Parathyroid adenoma (tissue), 2 donors: ENCODE results near the gene TNRC6C.
"Not testable (repeated sequence)": the region's sequence is repeated elsewhere in the genome, so short reads cannot be mapped to it uniquely, and the experiment has no call there.

Experiments used
- H2AFZ ChIP-seq: fragments of 300-600 bp; sonication (generic); one replicate; pipeline ENCODE4 v1.7.0; 2017; ENCODE audit warnings: antibody characterized with exemption, mild to moderate bottlenecking
- H3K27ac ChIP-seq: fragments of 300-600 bp; sonication (generic); one replicate; pipeline ENCODE4 v1.7.0; 2017
- H3K27me3 ChIP-seq: fragments of 300-600 bp; sonication (generic); one replicate; pipeline ENCODE4 v1.7.0; 2017; ENCODE audit warnings: low read length; ENCODE audit not compliant: control insufficient read depth, insufficient read depth
- H3K36me3 ChIP-seq: fragments of 300-600 bp; sonication (generic); one replicate; pipeline ENCODE4 v1.7.0; 2017; ENCODE audit warnings: low read length; ENCODE audit not compliant: control insufficient read depth, insufficient read depth
- H3K4me1 ChIP-seq: fragments of 300-600 bp; sonication (generic); one replicate; pipeline ENCODE4 v1.7.0; 2017; ENCODE audit warnings: control low read depth
- H3K4me2 ChIP-seq: fragments of 300-600 bp; sonication (generic); one replicate; pipeline ENCODE4 v1.7.0; 2017; ENCODE audit warnings: low read length
- H3K4me3 ChIP-seq: fragments of 300-600 bp; sonication (generic); one replicate; pipeline ENCODE4 v1.7.0; 2017; ENCODE audit warnings: low read depth, low read length
- H3K79me2 ChIP-seq: fragments of 300-600 bp; sonication (generic); one replicate; pipeline ENCODE4 v1.7.0; 2017; ENCODE audit warnings: control low read depth
- H3K9ac ChIP-seq: fragments of 300-600 bp; sonication (generic); one replicate; pipeline ENCODE4 v1.7.0; 2017; ENCODE audit warnings: mild to moderate bottlenecking
- H3K9me3 ChIP-seq: fragments of 300-600 bp; sonication (generic); one replicate; pipeline ENCODE4 v1.7.0; 2017; ENCODE audit warnings: low read length; ENCODE audit not compliant: control insufficient read depth
- CTCF ChIP-seq: fragments of 300-600 bp; sonication (generic); IDR thresholded peaks from one replicate; pipeline ENCODE4 v1.7.0; 2017; ENCODE audit warnings: antibody characterized with exemption, mild to moderate bottlenecking
- donor health status: primary hyperparathyroidism.

Gene TNRC6C

DNA sequence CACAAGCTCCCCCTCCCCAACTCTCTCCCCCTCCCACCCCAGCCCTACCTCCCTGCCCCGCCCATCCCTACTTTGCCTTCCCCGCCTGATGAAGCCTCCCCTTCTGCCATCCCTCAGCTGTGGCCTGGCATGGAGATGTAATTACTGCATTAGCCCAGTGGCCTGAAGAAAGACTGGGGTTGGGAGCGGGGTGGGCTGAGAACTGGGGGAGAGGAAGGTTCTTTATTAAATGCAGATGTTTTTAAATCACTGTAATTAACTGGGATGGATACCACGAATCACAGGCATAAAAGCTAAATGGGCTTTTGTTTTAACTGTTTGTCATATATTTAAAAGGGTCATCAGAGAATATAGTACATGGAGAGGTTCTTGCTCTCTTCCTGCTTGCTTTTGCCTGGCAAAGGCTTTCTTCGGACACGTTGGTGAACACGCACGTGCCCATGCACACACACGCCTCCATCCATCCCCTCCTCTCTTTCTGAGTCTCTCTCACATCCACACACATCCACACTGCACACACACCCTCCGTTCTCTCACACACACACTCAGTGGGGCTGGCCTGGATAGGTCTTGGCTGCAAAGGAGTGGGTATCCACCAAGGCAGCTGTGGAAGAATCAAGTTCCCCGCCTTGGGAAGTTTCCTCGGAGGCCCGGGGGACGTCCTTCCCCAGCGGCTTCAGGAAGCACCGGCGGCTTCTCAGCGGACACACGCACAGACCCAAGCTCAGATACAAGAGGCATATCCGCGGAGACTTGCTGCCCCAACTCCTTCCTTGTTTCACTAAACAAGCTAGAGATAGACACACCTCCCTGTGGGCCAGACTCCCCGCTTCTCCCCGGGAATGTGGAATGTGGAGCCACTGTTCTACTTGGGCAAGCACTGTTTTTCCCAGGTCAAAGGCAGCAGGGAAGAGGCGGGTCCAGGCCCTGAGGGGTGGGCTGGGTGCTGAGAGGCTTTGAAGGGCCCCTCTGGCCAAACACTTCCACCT lies 27.4 kb upstream of the TNRC6C start:
- no peaks in the 10 kb centered on the region for H3K36me3 ChIP-seq
- TF ChIP-seq CTCF, result no peak
- no peaks in the 10 kb centered on the region for H3K79me2 ChIP-seq
- H3K9me3 ChIP-seq, result no peaks in the 10 kb centered on the region
- no peak overlapping the region for H3K27ac ChIP-seq
- H3K4me3 ChIP-seq, result no peak overlapping the region
- H3K4me2 ChIP-seq, result no peak overlapping the region
- H3K27me3 ChIP-seq, result no peaks in the 10 kb centered on the region
- H2AFZ ChIP-seq, result no peak overlapping the region
- H3K4me1 ChIP-seq, result no peaks in the 10 kb centered on the region
- H3K9ac ChIP-seq, result no peak overlapping the region

DNA sequence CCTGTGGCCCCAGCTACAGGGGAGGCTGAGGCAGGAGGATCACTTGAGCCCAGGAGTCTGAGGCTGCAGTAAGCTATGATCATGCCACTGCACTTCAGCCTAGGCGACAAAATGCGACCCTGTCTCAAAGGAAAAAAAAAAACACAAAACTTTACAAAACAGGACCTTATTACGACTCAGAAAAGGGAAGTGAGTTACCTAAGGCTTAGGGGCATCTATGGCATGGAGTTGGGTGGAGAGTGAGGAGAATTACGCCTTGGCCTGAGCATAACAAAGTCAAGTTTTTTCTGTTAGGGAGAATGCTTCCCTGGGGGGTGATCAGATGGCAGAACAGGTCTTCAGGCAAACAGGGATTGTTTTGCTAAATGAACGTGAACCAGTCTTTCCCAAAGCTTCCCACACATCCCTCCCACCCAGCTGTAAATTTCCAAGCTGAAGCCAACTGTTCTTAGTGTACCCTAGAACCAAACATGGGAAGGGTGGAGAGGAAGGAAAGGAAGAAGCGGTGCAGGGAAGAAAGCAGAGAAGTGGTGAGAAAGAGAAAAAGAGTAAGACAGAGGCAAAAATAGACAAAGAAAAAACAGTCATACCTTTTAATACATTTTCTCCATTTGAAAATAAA lies 24.6 kb upstream of the TNRC6C start:
- Histone ChIP-seq H3K27ac (no peak overlapping the region), H3K4me3 (no peak overlapping the region), H2AFZ (no peak overlapping the region), H3K36me3 (no peaks in the 10 kb centered on the region), H3K79me2 (no peaks in the 10 kb centered on the region), H3K27me3 (no peaks in the 10 kb centered on the region), H3K9ac (no peak overlapping the region), H3K9me3 (no peaks in the 10 kb centered on the region), H3K4me1 (no peaks in the 10 kb centered on the region), H3K4me2 (no peak overlapping the region)
- no peak for TF ChIP-seq CTCF

DNA sequence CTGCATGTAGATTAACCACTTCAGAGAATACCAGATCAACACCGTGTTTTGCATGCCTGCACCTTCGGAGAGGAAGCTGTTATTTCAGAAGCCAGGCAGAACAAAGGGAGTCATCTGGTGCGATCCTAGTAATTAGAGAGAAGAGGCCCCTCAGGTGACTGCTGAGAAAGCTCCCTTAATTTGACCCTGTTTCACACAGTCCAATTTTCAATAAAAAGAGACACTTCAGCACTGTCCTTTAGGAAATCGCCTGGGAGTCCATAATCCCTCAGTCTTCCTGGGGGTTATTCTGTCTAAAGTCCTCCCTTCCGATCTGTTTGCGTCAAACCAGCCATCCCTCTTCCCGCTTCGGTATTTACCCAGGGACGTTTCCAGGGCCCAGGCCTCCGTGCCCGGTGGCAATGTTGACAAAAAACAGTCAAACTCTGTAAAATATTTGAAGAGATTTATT lies 23.4 kb upstream of the TNRC6C start:
- Histone ChIP-seq H3K79me2 (no peaks in the 10 kb centered on the region), H2AFZ (no peak overlapping the region), H3K4me3 (no peak overlapping the region), H3K9ac (no peak overlapping the region), H3K4me2 (no peak overlapping the region), H3K9me3 (no peaks in the 10 kb centered on the region), H3K27me3 (no peaks in the 10 kb centered on the region), H3K4me1 (no peaks in the 10 kb centered on the region), H3K36me3 (no peaks in the 10 kb centered on the region), H3K27ac (no peak overlapping the region)
- TF ChIP-seq CTCF, result no peak

- H3K27ac ChIP-seq, H2AFZ ChIP-seq, H3K4me3 ChIP-seq, H3K27me3 ChIP-seq, H3K79me2 ChIP-seq, H3K4me2 ChIP-seq, H3K4me1 ChIP-seq, H3K36me3 ChIP-seq, H3K9ac ChIP-seq, H3K9me3 ChIP-seq: not testable (repeated sequence)
Measured at GRCh38 chr17:77935744-77936143, 22.8 kb upstream of the TNRC6C start.

DNA sequence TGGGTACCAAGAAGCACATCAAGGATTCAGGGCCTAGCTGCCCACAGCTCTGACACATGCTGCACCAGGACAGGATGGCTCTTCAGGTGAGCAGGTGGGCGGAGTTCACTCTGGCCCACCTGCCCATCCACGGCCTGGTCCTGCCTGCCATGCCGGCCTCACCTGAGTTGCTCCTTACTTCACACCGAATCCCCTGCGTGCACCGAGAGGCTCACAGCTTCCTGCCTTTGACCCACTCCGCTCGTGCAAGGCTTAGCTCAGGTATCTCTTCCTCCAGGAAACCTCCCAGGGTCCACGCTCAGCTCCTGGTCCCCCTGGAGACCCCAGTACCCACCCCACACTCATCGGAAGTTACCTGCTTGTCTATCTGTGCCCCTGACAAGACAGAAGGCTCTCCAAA lies 21.6 kb upstream of the TNRC6C start:
- Histone ChIP-seq H3K27ac (no peak overlapping the region), H3K9ac (no peak overlapping the region), H3K79me2 (no peaks in the 10 kb centered on the region), H3K36me3 (no peaks in the 10 kb centered on the region), H3K4me1 (no peaks in the 10 kb centered on the region), H2AFZ (no peak overlapping the region), H3K9me3 (no peaks in the 10 kb centered on the region), H3K4me3 (no peak overlapping the region), H3K4me2 (no peak overlapping the region), H3K27me3 (no peaks in the 10 kb centered on the region)
- TF ChIP-seq CTCF, result no peak
